ENCODE data around the gene TOMM6. TPM values are rescaled to one million over a fixed set of nuclear protein-coding genes. Genes with fewer than 3 reads are reported as not detected.
A peak's percentile ranks its signal among the peaks of the same experiment; 100 is the strongest.
"Not testable (repeated sequence)": the region's sequence is repeated elsewhere in the genome, so short reads cannot be mapped to it uniquely, and the experiment has no call there.

Gene TOMM6
- total RNA-seq, 1 experiment from 2014 or later, result 192 TPM

GRCh38 chr6:41756354-41756753 lies 31.1 kb upstream of the TOMM6 start:
- Histone ChIP-seq H3K36me3 (no peaks in the 10 kb centered on the region), H3K27ac (no peak overlapping the region), H3K9me3 (replicated peaks) (no peaks in the 10 kb centered on the region), H3K4me1 (replicated peaks) (no peaks in the 10 kb centered on the region), H3K27me3 (replicated peaks) (0 out of 2 replicates have a peak, but pooled peaks cover 4% of the 10 kb centered on the region), H3K4me3 (no peak overlapping the region)
- DNase-seq (ENCODE audit: low read depth in 1 of 2, low spot score in 2 of 2), result no peak

GRCh38 chr6:41757271-41757670 lies 30.2 kb upstream of the TOMM6 start:
- H3K27me3 ChIP-seq (replicated peaks), result 0 out of 2 replicates have a peak, but pooled peaks cover 4% of the 10 kb centered on the region

DNA sequence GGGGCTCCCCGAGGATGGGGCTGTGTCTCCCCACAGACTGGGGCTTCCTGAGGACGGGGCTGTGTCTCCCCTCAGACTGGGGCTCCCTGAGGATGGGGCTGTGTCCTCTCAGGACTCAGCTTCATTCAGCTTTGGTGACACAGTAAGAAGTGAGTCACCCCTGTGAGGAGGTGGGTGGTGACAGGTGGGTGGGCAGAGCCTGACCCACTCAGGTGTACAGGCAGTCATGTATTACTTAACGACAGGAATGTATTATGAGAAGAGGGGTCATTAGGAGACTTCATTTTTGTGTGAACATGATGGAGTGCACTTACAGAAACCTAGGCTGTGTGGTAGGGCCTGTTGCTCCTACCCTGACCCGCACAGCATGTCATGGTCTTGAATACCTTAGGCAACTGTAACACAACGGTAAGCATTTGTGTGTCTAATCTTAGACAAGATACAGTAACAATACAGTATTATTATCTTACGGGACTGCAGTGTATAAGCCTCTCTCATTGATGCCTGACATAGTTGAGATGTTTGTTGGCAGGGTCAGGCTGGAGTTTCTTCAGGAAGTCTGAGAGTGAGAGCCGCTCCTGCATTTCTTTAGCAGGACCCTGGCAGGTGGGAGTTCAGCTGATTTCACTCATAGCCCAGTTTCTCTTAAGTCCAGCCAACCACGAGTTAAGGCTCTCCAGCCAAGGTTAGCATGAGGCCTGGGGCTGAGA lies 29.4 kb upstream of the TOMM6 start:
- H3K27ac ChIP-seq, result no peak overlapping the region
- no peak for DNase-seq (ENCODE audit: low read depth in 1 of 2, low spot score in 2 of 2)
- no peaks in the 10 kb centered on the region for H3K36me3 ChIP-seq
- H3K4me3 ChIP-seq, result no peak overlapping the region
- 0 out of 2 replicates have a peak, but pooled peaks cover 4% of the 10 kb centered on the region for H3K27me3 ChIP-seq (replicated peaks)
- H3K9me3 ChIP-seq (replicated peaks), result no peaks in the 10 kb centered on the region
- H3K4me1 ChIP-seq (replicated peaks), result no peaks in the 10 kb centered on the region

More at GRCh38 chr6:41757271-41757670, 30.2 kb upstream of the TOMM6 start:
- Histone ChIP-seq H3K4me3 (no peak overlapping the region), H3K9me3 (replicated peaks) (no peaks in the 10 kb centered on the region), H3K4me1 (replicated peaks) (no peaks in the 10 kb centered on the region), H3K36me3 (no peaks in the 10 kb centered on the region), H3K27ac (no peak overlapping the region)
- no peak for DNase-seq (ENCODE audit: low read depth in 1 of 2, low spot score in 2 of 2)

- H3K27me3 ChIP-seq (replicated peaks), result 0 out of 2 replicates have a peak, but pooled peaks cover 4% of the 10 kb centered on the region
- no peaks in the 10 kb centered on the region for H3K36me3 ChIP-seq
- DNase-seq (ENCODE audit: low read depth in 1 of 2, low spot score in 2 of 2), result no peak
- H3K4me3 ChIP-seq, result no peak overlapping the region
- H3K27ac ChIP-seq, result no peak overlapping the region
- H3K9me3 ChIP-seq (replicated peaks), result no peaks in the 10 kb centered on the region
- no peaks in the 10 kb centered on the region for H3K4me1 ChIP-seq (replicated peaks)
Observed at GRCh38 chr6:41758641-41759035, 28.9 kb upstream of the TOMM6 start.

- no peak overlapping the region for H3K4me3 ChIP-seq
- H3K27ac ChIP-seq, result no peak overlapping the region
- no peak for DNase-seq (ENCODE audit: low read depth in 1 of 2, low spot score in 2 of 2)
- no peaks in the 10 kb centered on the region for H3K36me3 ChIP-seq
- no peaks in the 10 kb centered on the region for H3K4me1 ChIP-seq (replicated peaks)
- 0 out of 2 replicates have a peak, but pooled peaks cover 2% of the 10 kb centered on the region for H3K27me3 ChIP-seq (replicated peaks)
- no peaks in the 10 kb centered on the region for H3K9me3 ChIP-seq (replicated peaks)
Observed at GRCh38 chr6:41759106-41759904, 28.2 kb upstream of the TOMM6 start.

DNA sequence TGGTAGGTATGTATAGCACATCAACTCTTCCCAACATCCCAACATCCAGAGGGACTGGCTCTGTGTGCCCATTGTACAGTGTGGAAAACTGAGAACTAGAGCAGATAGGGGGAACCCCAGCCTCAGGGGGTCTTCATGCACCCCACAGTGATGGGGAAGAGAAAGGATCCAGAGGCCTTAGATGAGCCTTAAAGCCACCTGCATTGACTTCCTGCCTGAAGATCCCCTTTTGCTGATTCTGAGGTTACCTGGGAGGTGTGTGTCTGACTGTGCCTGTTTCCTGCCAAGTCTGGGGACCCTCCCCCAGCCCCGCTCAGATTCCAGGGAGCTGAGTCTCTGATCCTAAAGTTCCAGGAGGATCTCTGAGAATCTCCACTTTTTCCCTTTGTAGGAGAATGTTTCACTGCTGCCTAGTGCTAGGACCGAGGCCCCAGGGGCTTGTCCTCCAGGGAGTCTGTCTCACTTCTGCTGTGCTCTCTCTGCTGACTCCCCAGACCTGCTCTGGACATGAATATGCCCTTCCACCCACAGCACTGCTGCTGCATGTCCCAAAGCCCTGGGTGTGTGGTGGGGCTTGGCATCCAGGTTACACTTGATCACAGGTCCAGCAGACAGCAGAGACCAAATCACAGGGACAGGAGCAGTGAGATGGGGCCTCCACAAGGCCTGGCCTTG lies 27.5 kb upstream of the TOMM6 start:
- H3K36me3 ChIP-seq, result no peaks in the 10 kb centered on the region
- no peaks in the 10 kb centered on the region for H3K9me3 ChIP-seq (replicated peaks)
- H3K27me3 ChIP-seq (replicated peaks), result no peaks in the 10 kb centered on the region
- no peaks in the 10 kb centered on the region for H3K4me1 ChIP-seq (replicated peaks)
- H3K27ac ChIP-seq, result no peak overlapping the region
- no peak overlapping the region for H3K4me3 ChIP-seq
- DNase-seq (ENCODE audit: low read depth in 1 of 2, low spot score in 2 of 2), result no peak

GRCh38 chr6:41763470-41763869 lies 24.0 kb upstream of the TOMM6 start:
- Histone ChIP-seq H3K4me1 (replicated peaks) (no peaks in the 10 kb centered on the region), H3K9me3 (replicated peaks) (no peaks in the 10 kb centered on the region), H3K27me3 (replicated peaks) (no peaks in the 10 kb centered on the region), H3K36me3 (no peaks in the 10 kb centered on the region), H3K4me3 (no peak overlapping the region), H3K27ac (no peak overlapping the region)
- DNase-seq (ENCODE audit: low read depth in 1 of 2, low spot score in 2 of 2), result no peak

DNA sequence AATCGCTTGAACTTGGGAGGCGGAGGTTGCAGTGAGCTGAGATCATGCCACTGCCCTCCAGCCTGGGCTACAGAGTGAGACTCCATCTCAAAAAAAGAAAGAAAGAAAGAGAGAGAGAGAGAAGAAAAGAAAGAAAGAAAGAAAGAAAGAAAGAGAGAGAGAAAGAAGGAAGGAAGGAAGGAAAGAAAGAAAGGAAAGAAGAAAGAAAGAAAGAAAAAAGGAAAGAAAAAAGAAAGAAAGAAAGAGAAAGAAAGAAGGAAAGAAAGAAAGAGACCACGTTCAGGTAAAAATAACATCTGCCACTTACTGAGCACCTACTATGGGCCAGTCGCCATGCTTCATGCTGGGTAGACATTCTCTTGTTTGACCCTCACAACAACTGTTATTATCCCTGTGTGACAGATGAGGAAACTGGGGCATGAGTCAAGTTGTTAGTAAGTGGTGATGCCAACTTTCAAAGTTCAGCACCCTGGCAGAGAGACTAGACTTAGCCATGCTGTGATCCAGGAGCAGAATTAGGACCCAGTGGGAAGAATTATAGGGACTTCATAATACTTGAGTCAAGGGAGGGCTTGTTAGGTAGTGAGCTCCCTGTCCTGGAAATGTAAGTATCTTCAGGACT lies 21.3 kb upstream of the TOMM6 start:
- not testable (repeated sequence) for H3K4me1 ChIP-seq (replicated peaks); DNase-seq (ENCODE audit: low read depth in 1 of 2, low spot score in 2 of 2); H3K27ac ChIP-seq; H3K9me3 ChIP-seq (replicated peaks); H3K27me3 ChIP-seq (replicated peaks); H3K4me3 ChIP-seq; H3K36me3 ChIP-seq

DNA sequence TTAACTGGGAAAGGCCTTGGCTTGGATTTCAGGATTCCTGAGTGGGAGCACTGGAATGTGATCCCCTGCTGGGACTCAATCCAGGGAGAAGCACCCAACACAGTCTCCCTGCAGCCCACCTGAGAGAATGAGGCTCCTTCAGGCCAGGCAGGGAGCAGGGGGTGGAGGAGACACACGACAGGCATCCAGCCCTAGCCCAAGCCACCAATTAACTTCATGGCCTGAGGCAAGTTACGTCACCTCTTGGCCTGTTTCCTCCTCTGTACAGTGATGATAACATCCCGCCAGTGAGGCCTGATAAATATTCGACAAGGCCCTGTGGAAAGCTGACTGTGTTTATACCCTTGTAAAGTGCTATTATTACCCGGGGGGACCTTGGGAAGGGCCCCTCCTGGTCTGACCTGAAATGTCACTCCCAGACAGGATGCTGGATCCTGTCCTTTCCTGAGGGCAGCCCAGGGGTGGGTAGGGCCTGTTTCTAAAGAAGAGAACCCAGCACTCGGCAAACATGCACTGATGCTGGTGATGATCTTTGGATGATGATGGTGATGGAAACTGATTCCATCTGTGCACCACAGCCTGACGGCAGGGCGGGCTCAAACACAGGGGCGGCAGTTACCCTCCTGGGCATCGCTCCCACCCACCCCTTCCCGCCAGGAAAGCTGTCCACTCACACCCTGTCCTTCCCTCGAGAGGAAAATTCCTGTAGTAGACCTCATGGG lies 20.2 kb upstream of the TOMM6 start:
- no peak overlapping the region for H3K27ac ChIP-seq
- H3K27me3 ChIP-seq (replicated peaks), result no peaks in the 10 kb centered on the region
- H3K4me3 ChIP-seq, result no peak overlapping the region
- peaks cover 10% of the 10 kb centered on the region for H3K36me3 ChIP-seq
- peak in 1 of 2 experiments; percentile 32 for DNase-seq (ENCODE audit: low read depth in 1 of 2, low spot score in 2 of 2)
- H3K9me3 ChIP-seq (replicated peaks), result no peaks in the 10 kb centered on the region
- no peaks in the 10 kb centered on the region for H3K4me1 ChIP-seq (replicated peaks)

DNA sequence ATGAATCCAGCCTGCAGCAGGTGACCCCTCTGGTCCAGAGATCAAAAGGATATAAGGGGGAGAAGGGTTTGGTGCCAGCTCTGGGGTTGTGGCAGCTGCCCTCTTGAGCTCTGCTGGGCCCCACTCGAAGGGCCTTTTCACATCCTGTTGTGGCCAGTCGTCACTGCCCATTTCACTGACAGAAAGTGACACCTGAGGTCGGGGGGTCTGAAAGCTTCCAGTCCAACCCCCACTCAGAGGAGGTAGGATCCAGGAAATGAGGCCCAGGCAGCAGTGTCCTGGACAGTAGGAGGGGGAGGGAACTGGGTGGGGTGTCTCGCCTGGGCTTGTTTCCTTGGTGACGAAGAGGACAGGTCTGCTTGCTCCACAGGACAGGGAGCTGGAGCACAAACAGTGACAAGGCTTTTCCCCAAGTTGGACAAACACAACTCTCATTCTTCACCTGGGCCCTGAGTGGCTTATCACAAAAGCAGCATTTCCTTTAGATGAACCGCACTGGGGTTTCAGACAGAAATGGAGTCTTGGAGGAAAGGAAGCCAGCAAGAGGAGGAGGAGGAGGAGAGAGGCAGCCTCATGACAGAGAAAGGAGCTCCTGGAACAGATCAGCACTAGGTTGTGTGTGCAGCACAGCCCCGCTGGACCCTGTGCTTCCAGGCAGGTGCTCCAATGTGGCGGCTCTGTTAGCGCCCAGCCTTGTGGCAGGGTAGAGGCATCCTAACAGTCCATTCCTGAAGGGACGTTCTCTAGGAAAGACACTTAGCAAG lies 18.8 kb upstream of the TOMM6 start:
- DNase-seq (ENCODE audit: low read depth in 1 of 2, low spot score in 2 of 2), result no peak
- Histone ChIP-seq H3K9me3 (replicated peaks) (no peaks in the 10 kb centered on the region), H3K36me3 (peaks cover 20% of the 10 kb centered on the region), H3K4me3 (no peak overlapping the region), H3K27me3 (replicated peaks) (no peaks in the 10 kb centered on the region), H3K27ac (no peak overlapping the region), H3K4me1 (replicated peaks) (no peaks in the 10 kb centered on the region)

- peaks cover 25% of the 10 kb centered on the region for H3K36me3 ChIP-seq
- DNase-seq (ENCODE audit: low read depth in 1 of 2, low spot score in 2 of 2), result no peak
- H3K4me1 ChIP-seq (replicated peaks), result no peaks in the 10 kb centered on the region
- no peaks in the 10 kb centered on the region for H3K9me3 ChIP-seq (replicated peaks)
- H3K27me3 ChIP-seq (replicated peaks), result no peaks in the 10 kb centered on the region
- H3K27ac ChIP-seq, result no peak overlapping the region
- no peak overlapping the region for H3K4me3 ChIP-seq
Observed at GRCh38 chr6:41769376-41769775, 18.1 kb upstream of the TOMM6 start.

GRCh38 chr6:41770381-41771057 lies 17.0 kb upstream of the TOMM6 start:
- Histone ChIP-seq H3K4me3 (no peak overlapping the region), H3K27me3 (replicated peaks) (no peaks in the 10 kb centered on the region), H3K4me1 (replicated peaks) (no peaks in the 10 kb centered on the region), H3K9me3 (replicated peaks) (no peaks in the 10 kb centered on the region), H3K27ac (no peak overlapping the region), H3K36me3 (peaks cover 32% of the 10 kb centered on the region)
- DNase-seq (ENCODE audit: low read depth in 1 of 2, low spot score in 2 of 2), result no peak

Data from SJSA1 (cell line).